Measurements from ENCODE around the gene RALGAPB.

- TF ChIP-seq CTCF (conservative IDR thresholded peaks at IDR 0.05; ENCODE audit: low read depth, low read length) (no peak), EZH2 (IDR thresholded peaks at IDR 0.05; ENCODE audit: low read length, unreplicated experiment) (no peak), EZH2phosphoT487 (IDR thresholded peaks at IDR 0.05; ENCODE audit: borderline replicate concordance, low read length) (no peak)
Observed at GRCh38 chr20:38590676-38591473, 118.2 kb downstream of the RALGAPB start.
